Smooth muscle cell (in vitro differentiated cells): ENCODE results near the gene SFMBT2. TPM values are rescaled to one million over a fixed set of nuclear protein-coding genes. Genes with fewer than 3 reads are reported as not detected.
"Not testable (repeated sequence)": the region's sequence is repeated elsewhere in the genome, so short reads cannot be mapped to it uniquely, and the experiment has no call there.

Source experiments
- DNase-seq: peaks from one replicate; lab custom pipeline; 2025; ENCODE audit not compliant: unreplicated experiment; lab: John Stamatoyannopoulos, UW
- H2AFZ ChIP-seq: fragments of 200-600 bp; sonication (generic); 2 replicates; pipeline ENCODE4 v1.6.0; 2016; ENCODE audit warnings: antibody characterized with exemption, low read depth, mild to moderate bottlenecking
- H3F3A ChIP-seq: fragments of 200-600 bp; sonication (generic); 2 replicates; pipeline ENCODE4 v1.6.0; 2017; ENCODE audit warnings: antibody characterized with exemption, low read depth
- H3K27ac ChIP-seq: fragments of 200-600 bp; sonication (generic); 2 replicates; pipeline ENCODE4 v1.5.1; 2016; ENCODE audit warnings: low read depth, mild to moderate bottlenecking
- H3K27me3 ChIP-seq: fragments of 200-600 bp; sonication (generic); 2 replicates; pipeline ENCODE4 v1.6.1; 2016; ENCODE audit warnings: low read depth, mild to moderate bottlenecking
- H3K36me3 ChIP-seq: fragments of 200-600 bp; sonication (generic); 2 replicates; pipeline ENCODE4 v1.5.1; 2016; ENCODE audit warnings: low read depth
- H3K4me1 ChIP-seq: fragments of 200-600 bp; sonication (generic); 2 replicates; pipeline ENCODE4 v1.5.1; 2016; ENCODE audit warnings: low read depth
- H3K4me2 ChIP-seq: fragments of 200-600 bp; sonication (generic); 2 replicates; pipeline ENCODE4 v1.6.0; 2016; ENCODE audit warnings: mild to moderate bottlenecking
- H3K4me3 ChIP-seq: fragments of 200-600 bp; sonication (generic); 2 replicates; pipeline ENCODE4 v1.5.1; 2016; ENCODE audit warnings: mild to moderate bottlenecking
- H3K79me2 ChIP-seq: fragments of 200-600 bp; sonication (generic); 2 replicates; pipeline ENCODE4 v1.6.0; 2016; ENCODE audit warnings: low read depth, mild to moderate bottlenecking
- H3K9ac ChIP-seq: fragments of 200-600 bp; sonication (generic); 2 replicates; pipeline ENCODE4 v1.6.0; 2016; ENCODE audit warnings: low read depth
- H3K9me3 ChIP-seq: fragments of 200-600 bp; sonication (generic); replicated peaks from 2 replicates; pipeline ENCODE4 v1.5.1; 2016; ENCODE audit warnings: low read depth
- H4K20me1 ChIP-seq: fragments of 200-600 bp; sonication (generic); 2 replicates; pipeline ENCODE4 v1.6.0; 2016; ENCODE audit warnings: low read depth
- CTCF ChIP-seq: fragments of 200-600 bp; sonication (generic); IDR thresholded peaks from 2 replicates; pipeline ENCODE4 v1.5.1; 2017; ENCODE audit warnings: borderline replicate concordance, mild to moderate bottlenecking, antibody characterized with exemption; ENCODE audit not compliant: insufficient read depth, poor library complexity, severe bottlenecking
- WGBS: methylation state at CpG from one replicate; pipeline ENCODE4 v1.1.7; 2016; ENCODE audit warnings: low lambda C conversion rate; 5-methylcytosine and 5-hydroxymethylcytosine counted together
- polyA plus RNA-seq: library from polyadenylated mRNA; unstranded; fragments of >200 nt; fragmentation: Nextera tagmentation; extraction: Ambion mirVana; gene quantifications from 2 replicates; pipeline ENCODE4 v1.2.1, GENCODE V29; 2016
- total RNA-seq: library from RNA; depleted of rRNA; stranded (reverse); fragments of >200 nt; gene quantifications from 2 replicates; pipeline ENCODE4 v1.2.3, GENCODE V29; 2014

SFMBT2 gene
- total and polyA plus RNA-seq, 2 experiments from 2014 or later, result 0.90 to 1.4 TPM

GRCh38 chr10:7193369-7193768 lies 217.5 kb downstream of the SFMBT2 start:
- no peak for DNase-seq
- no peak overlapping the region for H3K4me3 ChIP-seq
- no peaks in the 10 kb centered on the region for H3K9me3 ChIP-seq
- H3K36me3 ChIP-seq, result no peaks in the 10 kb centered on the region
- no peak for TF ChIP-seq CTCF
- H3K79me2 ChIP-seq, result no peaks in the 10 kb centered on the region
- H3K9ac ChIP-seq, result no peak overlapping the region
- H3K4me1 ChIP-seq, result peaks cover 7% of the 10 kb centered on the region
- H3F3A ChIP-seq, result no peaks in the 10 kb centered on the region
- no peaks in the 10 kb centered on the region for H4K20me1 ChIP-seq
- peaks cover 5% of the 10 kb centered on the region for H3K27me3 ChIP-seq
- WGBS, result 91% methylated on average over 7 of the region's 7 CpGs
- H3K4me2 ChIP-seq, result no peak overlapping the region
- H2AFZ ChIP-seq, result no peak overlapping the region
- H3K27ac ChIP-seq, result no peak overlapping the region

GRCh38 chr10:7192831-7193361 lies 217.9 kb downstream of the SFMBT2 start:
- Histone ChIP-seq H3F3A (no peaks in the 10 kb centered on the region), H3K9me3 (no peaks in the 10 kb centered on the region), H4K20me1 (no peaks in the 10 kb centered on the region), H3K4me3 (no peak overlapping the region), H3K9ac (no peak overlapping the region), H2AFZ (no peak overlapping the region), H3K4me1 (peaks cover 8% of the 10 kb centered on the region), H3K27ac (no peak overlapping the region), H3K36me3 (no peaks in the 10 kb centered on the region), H3K4me2 (no peak overlapping the region), H3K27me3 (peaks cover 5% of the 10 kb centered on the region), H3K79me2 (no peaks in the 10 kb centered on the region)
- 97% methylated on average over 10 of the region's 10 CpGs for WGBS
- no peak for TF ChIP-seq CTCF
- no peak for DNase-seq

DNA sequence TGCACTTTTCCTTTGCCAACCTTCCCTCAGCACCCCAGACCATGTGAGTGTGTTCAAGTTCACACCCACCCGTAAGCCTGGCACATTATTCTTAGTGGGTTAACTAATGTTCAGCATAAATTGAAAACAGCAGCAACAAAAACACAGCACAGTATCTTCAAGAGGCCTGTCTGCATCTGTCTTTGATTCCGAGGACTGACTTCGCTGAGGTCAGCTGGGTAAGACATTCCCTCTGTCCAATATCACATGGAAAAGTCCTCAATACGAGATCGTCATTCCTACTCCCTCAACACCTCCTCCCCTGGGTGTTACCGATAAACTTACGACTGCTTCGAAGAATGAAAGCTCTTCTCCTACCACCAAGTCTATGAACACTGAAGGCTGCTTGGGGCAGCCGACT lies 218.8 kb downstream of the SFMBT2 start:
- H3K9me3 ChIP-seq, result no peaks in the 10 kb centered on the region
- H3K27me3 ChIP-seq, result peaks cover 5% of the 10 kb centered on the region
- no peak overlapping the region for H3K27ac ChIP-seq
- no peak overlapping the region for H3K9ac ChIP-seq
- H3K4me1 ChIP-seq, result peaks cover 8% of the 10 kb centered on the region
- TF ChIP-seq CTCF, result no peak
- WGBS, result 68% methylated on average over 9 of the region's 9 CpGs
- no peak overlapping the region for H2AFZ ChIP-seq
- no peaks in the 10 kb centered on the region for H3K36me3 ChIP-seq
- no peaks in the 10 kb centered on the region for H3F3A ChIP-seq
- no peaks in the 10 kb centered on the region for H3K79me2 ChIP-seq
- no peak for DNase-seq
- no peak overlapping the region for H3K4me2 ChIP-seq
- H3K4me3 ChIP-seq, result no peak overlapping the region
- H4K20me1 ChIP-seq, result no peaks in the 10 kb centered on the region

DNA sequence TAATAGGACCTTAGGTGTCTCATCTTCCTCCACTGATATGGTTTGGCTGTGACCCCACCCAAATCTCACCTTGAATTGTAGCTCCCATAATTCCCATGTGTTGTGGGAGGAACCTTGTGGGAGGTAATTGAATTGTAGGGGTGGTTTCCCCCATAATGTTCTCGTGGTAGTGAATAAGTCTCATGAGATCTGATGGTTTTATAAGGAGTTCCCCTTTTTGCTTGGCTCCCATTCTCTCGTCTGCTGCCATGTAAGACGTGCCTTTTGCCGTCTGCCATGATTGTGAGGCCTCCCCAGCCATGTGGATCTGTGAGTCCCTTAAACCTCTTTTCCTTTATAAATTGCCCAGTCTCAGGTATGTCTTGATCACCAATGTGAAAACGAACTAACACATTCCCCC lies 220.1 kb downstream of the SFMBT2 start:
- DNase-seq, H4K20me1 ChIP-seq, H2AFZ ChIP-seq, H3K27me3 ChIP-seq, H3F3A ChIP-seq, H3K4me2 ChIP-seq, H3K36me3 ChIP-seq, H3K27ac ChIP-seq, H3K9ac ChIP-seq, H3K9me3 ChIP-seq, H3K4me1 ChIP-seq, H3K4me3 ChIP-seq, H3K79me2 ChIP-seq: not testable (repeated sequence)
- WGBS, result 94% methylated on average over 5 of the region's 5 CpGs
